ENCODE measurements around the gene TMEM222. TPM values are rescaled to one million over a fixed set of nuclear protein-coding genes. Genes with fewer than 3 reads are reported as not detected.
"Not testable (repeated sequence)": the region's sequence is repeated elsewhere in the genome, so short reads cannot be mapped to it uniquely, and the experiment has no call there.

The TMEM222 gene
- total RNA-seq, 1 donor from 2014 or later: 38.6 TPM

DNA sequence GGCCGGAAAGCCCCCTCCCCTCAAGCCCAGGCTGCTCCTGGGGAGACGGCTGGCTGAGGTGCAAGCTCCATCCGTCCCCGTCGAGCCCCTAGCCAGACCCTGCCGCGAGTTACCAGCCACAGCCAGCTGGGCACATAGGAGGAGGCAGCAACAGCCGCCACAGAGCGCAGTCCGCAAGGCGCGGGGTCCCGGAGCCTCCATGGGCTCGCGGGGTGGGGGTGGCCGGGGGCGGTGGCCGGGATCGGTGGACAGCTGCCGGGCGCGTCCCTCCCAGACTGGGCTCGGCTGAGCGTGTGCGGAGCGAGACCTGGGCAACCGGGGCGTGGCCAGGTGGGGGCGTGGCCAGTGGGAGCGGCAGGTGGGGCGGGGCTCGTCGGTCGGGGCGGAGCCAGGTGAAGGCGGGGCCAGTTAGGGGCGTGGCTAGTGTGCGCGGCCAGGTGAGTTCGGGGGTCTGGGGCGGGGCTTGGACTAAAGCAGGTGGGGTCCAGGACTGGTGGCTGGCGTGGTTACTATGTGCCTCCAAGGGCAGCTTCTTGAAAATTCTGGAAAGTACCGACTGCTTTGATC is 61.2 kb downstream of the TMEM222 start, which contains the start of gene CD164L2:
Gene CD164L2 (minus strand): TSS at position 295 of the 567 bp plus-strand sequence. CDS start 94 bp downstream, at position 201.
- H3K27ac Mint-ChIP-seq: no peak within 1 kb of the TSS
- H3K4me3 Mint-ChIP-seq: no peak within 1 kb of the TSS
- H3K27me3 Mint-ChIP-seq: peaks cover 12% of the 10 kb centered on the region
- H3K36me3 Mint-ChIP-seq: no peaks in the 10 kb centered on the region
- H3K9me3 Mint-ChIP-seq: no peaks in the 10 kb centered on the region
- H3K4me1 Mint-ChIP-seq (ENCODE audit: unreplicated experiment): peaks cover 3% of the 10 kb centered on the region
- DNase-seq (ENCODE audit: extremely low spot score, unreplicated experiment): no peak
- TF ChIP-seq, protein P1, sequence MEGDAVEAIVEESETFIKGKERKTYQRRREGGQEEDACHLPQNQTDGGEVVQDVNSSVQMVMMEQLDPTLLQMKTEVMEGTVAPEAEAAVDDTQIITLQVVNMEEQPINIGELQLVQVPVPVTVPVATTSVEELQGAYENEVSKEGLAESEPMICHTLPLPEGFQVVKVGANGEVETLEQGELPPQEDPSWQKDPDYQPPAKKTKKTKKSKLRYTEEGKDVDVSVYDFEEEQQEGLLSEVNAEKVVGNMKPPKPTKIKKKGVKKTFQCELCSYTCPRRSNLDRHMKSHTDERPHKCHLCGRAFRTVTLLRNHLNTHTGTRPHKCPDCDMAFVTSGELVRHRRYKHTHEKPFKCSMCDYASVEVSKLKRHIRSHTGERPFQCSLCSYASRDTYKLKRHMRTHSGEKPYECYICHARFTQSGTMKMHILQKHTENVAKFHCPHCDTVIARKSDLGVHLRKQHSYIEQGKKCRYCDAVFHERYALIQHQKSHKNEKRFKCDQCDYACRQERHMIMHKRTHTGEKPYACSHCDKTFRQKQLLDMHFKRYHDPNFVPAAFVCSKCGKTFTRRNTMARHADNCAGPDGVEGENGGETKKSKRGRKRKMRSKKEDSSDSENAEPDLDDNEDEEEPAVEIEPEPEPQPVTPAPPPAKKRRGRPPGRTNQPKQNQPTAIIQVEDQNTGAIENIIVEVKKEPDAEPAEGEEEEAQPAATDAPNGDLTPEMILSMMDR (conservative IDR thresholded peaks at IDR 0.05): no peak

DNA sequence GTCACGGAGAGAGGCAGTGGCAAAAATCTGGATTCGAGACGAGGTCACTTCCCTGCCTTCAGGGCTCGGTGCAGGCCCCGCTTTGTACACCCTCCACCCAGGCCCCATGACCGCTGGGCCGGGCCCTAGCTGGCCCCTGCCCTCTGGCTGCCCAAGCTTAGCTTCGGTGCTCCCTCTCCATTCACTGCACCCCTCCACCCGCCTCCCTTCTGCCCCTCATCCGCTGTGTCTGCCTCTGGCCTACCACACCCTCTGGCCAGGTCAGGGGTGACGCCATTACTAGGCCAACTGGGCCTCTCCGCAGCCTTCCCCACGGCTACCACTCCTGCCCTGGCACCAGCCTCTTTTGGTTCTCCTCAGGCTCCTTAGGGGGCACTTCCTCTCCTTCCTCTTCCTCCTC is 61.7 kb downstream of the TMEM222 start:
- DNase-seq (ENCODE audit: extremely low spot score, unreplicated experiment): no peak
- no peak overlapping the region for H3K27ac Mint-ChIP-seq
- no peak overlapping the region for H3K4me3 Mint-ChIP-seq
- peaks cover 15% of the 10 kb centered on the region for H3K27me3 Mint-ChIP-seq
- H3K36me3 Mint-ChIP-seq: no peaks in the 10 kb centered on the region
- TF ChIP-seq, protein P1 (conservative IDR thresholded peaks at IDR 0.05): no peak
- no peaks in the 10 kb centered on the region for H3K9me3 Mint-ChIP-seq
- peaks cover 6% of the 10 kb centered on the region for H3K4me1 Mint-ChIP-seq (ENCODE audit: unreplicated experiment)

DNA sequence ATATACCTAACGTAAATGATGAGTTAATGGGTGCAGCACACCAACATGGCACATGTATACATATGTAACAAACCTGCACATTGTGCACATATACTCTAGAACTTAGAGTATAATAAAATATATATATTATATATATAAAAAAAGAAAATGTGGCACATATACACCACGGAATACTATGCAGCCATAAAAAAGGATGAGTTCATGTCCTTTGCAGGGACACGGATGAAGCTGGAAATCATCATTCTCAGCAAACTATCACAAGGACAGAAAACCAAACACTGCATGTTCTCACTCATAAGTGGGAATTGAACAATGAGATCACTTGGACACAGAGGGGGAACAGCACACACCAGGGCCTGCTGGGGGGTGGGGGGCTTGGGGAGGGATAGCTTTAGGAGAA is 62.8 kb downstream of the TMEM222 start:
- H3K9me3 Mint-ChIP-seq: not testable (repeated sequence)

More for the DNA sequence above, 62.8 kb downstream of the TMEM222 start:
- H3K36me3 Mint-ChIP-seq; H3K4me3 Mint-ChIP-seq; H3K4me1 Mint-ChIP-seq (ENCODE audit: unreplicated experiment); H3K27ac Mint-ChIP-seq; DNase-seq (ENCODE audit: extremely low spot score, unreplicated experiment): not testable (repeated sequence)
- peaks cover 12% of the 10 kb centered on the region for H3K27me3 Mint-ChIP-seq

Other genes with a start within 250 kb of the TMEM222 start
- 28.8 and 41.9 TPM in 2 replicates for gene SLC9A1, start 167.0 kb upstream of the TMEM222 start, total RNA-seq (ENCODE audit: low replicate concordance)
- gene WDTC1, start 87.5 kb upstream of the TMEM222 start, total RNA-seq (ENCODE audit: low replicate concordance): 33.7 and 35.1 TPM in 2 replicates
- gene SYTL1, start 19.9 kb downstream of the TMEM222 start, total RNA-seq (ENCODE audit: low replicate concordance): 37.2 and 105 TPM in 2 replicates
- 15.6 and 39.9 TPM in 2 replicates for gene MAP3K6, start 44.8 kb downstream of the TMEM222 start, total RNA-seq (ENCODE audit: low replicate concordance)
- gene FCN3, start 52.7 kb downstream of the TMEM222 start, total RNA-seq (ENCODE audit: low replicate concordance): not detected in 2 replicates
- gene CD164L2, start 61.2 kb downstream of the TMEM222 start, total RNA-seq (ENCODE audit: low replicate concordance): 0.41 and 0.76 TPM in 2 replicates
- 1.3 and 1.9 TPM in 2 replicates for gene GPR3, start 70.5 kb downstream of the TMEM222 start, total RNA-seq (ENCODE audit: low replicate concordance)
- gene WASF2, start 168.0 kb downstream of the TMEM222 start, total RNA-seq (ENCODE audit: low replicate concordance): 113 and 123 TPM in 2 replicates

Measured in type B pancreatic cell (in vitro differentiated cells).